Lower leg skin (tissue), 4 donors: Measurements from ENCODE around the gene CMTM1. TPM values are rescaled to one million over a fixed set of nuclear protein-coding genes. Genes with fewer than 3 reads are reported as not detected.

Experiments
- DNase-seq, 2 donors: peaks; one replicate each; pipeline ENCODE4 v3.0.0-alpha.2; 2019; ENCODE audit warnings: low spot score in 2 of 2
- H3K4me3 ChIP-seq: fragments of 200-600 bp; sonication (generic); 2 replicates; pipeline ENCODE4 v1.5.1; 2017; ENCODE audit warnings: mild to moderate bottlenecking, low read depth; ENCODE audit not compliant: poor library complexity, severe bottlenecking
- POLR2A ChIP-seq, 2 donors: fragments of 450-650 bp; IDR thresholded peaks; one replicate each; pipeline ENCODE4 v1.6.1; 2016 to 2017; ENCODE audit warnings: antibody characterized with exemption in 2 of 2, mild to moderate bottlenecking in 1 of 2, moderate library complexity in 1 of 2
- WGBS, 2 donors: methylation state at CpG; one replicate each; pipeline ENCODE4 v1.1.5; 2018; 5-methylcytosine and 5-hydroxymethylcytosine counted together
- intact Hi-C: fragments of 100-400 bp; cut with DNase I; formaldehyde crosslinking; loops from one replicate; pipeline ENCODE4 v1.15.0; 2023; ENCODE audit warnings: low total_unique reads
- total RNA-seq, 4 donors: library from RNA; depleted of rRNA; stranded (reverse); fragments of >200 nt; gene quantifications; one replicate each; pipeline ENCODE4 v1.1.0, GENCODE V29; 2016
- TF ChIP-seq, protein P1 (sequence below), 3 donors: fragments of 450-650 bp; IDR thresholded peaks; one replicate each; pipeline ENCODE4 v1.5.1; 2016; ENCODE audit warnings: antibody characterized with exemption in 3 of 3, mild to moderate bottlenecking in 3 of 3, moderate library complexity in 2 of 3

Gene CMTM1
- total RNA-seq, 4 donors from 2014 or later, result 0.39 to 2.1 (median 1.9) TPM; not detected in 1

DNA sequence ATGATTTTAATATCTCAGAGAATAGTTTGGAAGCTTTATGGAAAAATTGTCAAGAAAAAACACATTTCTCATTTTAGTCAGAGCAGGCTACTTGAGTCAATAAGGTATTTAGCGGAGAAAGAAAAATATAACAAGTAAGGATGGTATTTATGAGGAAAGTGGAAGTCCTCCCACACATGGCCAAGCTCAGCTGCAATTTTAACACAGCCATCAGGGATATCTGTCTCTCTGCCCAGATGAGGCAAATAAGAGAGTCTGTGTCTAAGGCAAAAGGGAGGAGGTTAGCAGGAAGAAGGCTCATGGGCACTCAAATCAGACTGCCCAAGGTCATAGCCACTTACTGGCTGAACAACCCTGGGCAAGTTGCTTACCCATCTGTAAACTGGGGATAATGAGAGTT lies 7.8 kb downstream of the CMTM1 start:
- no peak for DNase-seq
- intact Hi-C loops, result no loop called here
- H3K4me3 ChIP-seq, result no peak overlapping the region
- TF ChIP-seq, protein P1, sequence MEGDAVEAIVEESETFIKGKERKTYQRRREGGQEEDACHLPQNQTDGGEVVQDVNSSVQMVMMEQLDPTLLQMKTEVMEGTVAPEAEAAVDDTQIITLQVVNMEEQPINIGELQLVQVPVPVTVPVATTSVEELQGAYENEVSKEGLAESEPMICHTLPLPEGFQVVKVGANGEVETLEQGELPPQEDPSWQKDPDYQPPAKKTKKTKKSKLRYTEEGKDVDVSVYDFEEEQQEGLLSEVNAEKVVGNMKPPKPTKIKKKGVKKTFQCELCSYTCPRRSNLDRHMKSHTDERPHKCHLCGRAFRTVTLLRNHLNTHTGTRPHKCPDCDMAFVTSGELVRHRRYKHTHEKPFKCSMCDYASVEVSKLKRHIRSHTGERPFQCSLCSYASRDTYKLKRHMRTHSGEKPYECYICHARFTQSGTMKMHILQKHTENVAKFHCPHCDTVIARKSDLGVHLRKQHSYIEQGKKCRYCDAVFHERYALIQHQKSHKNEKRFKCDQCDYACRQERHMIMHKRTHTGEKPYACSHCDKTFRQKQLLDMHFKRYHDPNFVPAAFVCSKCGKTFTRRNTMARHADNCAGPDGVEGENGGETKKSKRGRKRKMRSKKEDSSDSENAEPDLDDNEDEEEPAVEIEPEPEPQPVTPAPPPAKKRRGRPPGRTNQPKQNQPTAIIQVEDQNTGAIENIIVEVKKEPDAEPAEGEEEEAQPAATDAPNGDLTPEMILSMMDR (IDR thresholded peaks at IDR 0.05), result no peak
- no peak for TF ChIP-seq POLR2A (IDR thresholded peaks at IDR 0.05)
- 88 to 93% methylated on average over 1 of the region's 1 CpG for WGBS, 2 donors

DNA sequence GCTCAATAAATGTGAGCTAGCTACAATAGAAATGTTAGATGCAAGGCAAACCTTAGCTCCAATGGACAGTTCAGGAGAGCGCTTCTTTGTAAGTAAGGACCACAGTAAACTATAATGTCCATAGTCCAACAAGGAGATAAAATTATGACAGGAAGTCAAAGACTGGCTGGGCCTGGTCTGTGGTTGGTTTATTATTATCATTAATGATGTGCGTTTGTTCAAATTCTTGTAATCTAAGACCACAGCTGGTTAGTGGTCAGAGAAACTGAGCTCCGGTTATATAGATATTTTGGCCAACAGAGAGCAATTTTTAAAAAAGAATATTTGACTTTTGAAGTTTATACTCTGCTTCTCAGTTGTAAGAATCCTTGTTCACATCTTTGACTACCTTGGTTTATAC lies 8.3 kb downstream of the CMTM1 start:
- H3K4me3 ChIP-seq, result no peak overlapping the region
- intact Hi-C loops, result no loop called here
- TF ChIP-seq POLR2A (IDR thresholded peaks at IDR 0.05), result no peak
- TF ChIP-seq, protein P1 (IDR thresholded peaks at IDR 0.05), result no peak
- DNase-seq, result no peak
- WGBS, 2 donors, result 89 to 91% methylated on average over 3 of the region's 3 CpGs

DNA sequence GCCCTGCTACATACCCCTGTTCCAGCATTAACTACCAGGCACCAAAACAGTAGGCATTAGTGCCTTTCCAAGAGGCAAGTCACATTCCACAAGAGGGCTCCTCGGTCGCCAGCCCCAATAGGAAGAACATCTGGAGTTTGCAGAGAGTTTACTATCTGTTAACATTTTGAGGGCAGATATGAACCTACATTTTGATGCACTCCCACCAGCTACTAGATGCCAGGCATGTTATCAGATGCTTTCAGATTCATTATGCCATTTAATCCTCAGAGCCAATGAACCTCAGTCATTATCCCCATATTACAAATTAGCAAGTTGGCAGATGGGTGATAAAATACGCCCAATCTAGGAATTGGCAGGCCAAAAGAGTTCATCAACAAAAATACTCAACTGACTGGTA lies 8.8 kb downstream of the CMTM1 start:
- 92 to 97% methylated on average over 3 of the region's 3 CpGs for WGBS, 2 donors
- intact Hi-C loops, result no loop called here
- TF ChIP-seq, protein P1 (IDR thresholded peaks at IDR 0.05), result no peak
- no peak for TF ChIP-seq POLR2A (IDR thresholded peaks at IDR 0.05)

DNA sequence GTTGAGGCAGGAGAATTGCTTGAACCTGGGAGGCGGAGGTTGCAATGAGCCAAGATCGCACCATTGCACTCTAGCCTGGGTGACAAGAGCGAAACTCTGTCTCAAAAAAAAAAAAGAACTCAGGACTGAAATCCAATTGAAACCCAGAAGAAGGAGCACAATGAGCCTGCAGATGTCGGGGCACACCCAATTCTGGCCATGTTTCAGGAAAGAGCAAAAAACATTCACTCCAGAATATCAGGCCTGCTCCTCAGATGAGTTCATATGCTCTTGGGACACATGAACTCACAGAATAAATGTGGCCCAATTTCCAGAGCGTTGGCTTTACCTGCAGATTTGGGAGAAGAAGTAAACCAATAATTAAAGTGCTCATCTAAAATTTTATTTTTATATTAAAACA lies 10.1 kb downstream of the CMTM1 start:
- intact Hi-C loops, result no loop called here
- WGBS, 2 donors, result 57 to 58% methylated on average over 5 of the region's 5 CpGs
- no peak overlapping the region for H3K4me3 ChIP-seq
- no peak for TF ChIP-seq POLR2A (IDR thresholded peaks at IDR 0.05)
- TF ChIP-seq, protein P1 (IDR thresholded peaks at IDR 0.05), result no peak
- peak in 1 of 2 donors; percentile 43 for DNase-seq

More for the DNA sequence above, 8.8 kb downstream of the CMTM1 start:
- no peak overlapping the region for H3K4me3 ChIP-seq
- no peak for DNase-seq

DNA sequence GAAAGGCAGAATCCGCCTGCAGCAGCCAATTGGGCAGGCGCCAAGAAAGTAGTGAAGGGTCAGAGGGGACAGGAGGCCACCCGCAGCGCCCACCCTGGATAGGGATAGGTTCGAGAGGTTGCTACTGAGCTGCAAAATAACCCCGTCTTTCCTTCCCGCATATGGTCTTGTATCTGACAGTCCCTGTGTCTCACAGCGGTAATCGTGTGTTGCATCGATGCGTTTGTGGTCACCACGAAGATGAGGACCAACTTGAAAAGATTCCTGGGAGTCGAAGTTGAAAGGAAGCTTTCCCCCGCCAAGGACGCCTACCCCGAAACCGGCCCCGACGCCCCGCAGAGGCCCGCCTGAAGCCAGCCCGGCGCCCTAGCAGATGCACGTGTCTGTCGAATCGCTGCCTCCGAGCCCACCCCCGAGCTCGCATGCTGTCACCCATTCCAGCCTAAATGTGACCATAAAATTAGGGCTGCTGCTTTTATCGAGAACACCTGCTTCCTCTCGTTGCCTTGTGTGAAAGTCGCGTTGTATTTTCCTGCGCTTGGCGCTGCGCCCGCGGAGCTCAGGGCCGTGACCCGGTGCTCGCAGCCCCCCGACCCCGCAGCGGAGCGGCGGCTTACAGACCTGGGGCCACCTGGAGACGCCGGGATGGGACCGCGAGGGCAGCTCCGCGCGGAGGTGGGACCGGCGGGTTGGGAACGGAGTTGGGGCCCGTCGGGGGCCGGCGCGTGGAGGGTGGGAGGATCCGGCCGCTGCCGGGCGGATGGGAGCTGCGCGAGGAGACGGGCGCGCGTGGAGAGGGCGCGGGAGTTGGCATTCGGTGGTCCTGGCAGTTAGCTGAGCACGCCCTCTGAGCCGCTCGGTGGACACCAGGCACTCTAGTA lies 12.7 kb downstream of the CMTM1 start, which contains the start of gene CMTM2:
TSS of gene CMTM2 (plus strand) at position 813 of the 881 bp plus-strand sequence. CDS start 145 bp downstream, outside the sequence.
- DNase-seq, result no peak
- 18 to 32% methylated on average over 77 of the region's 77 CpGs for WGBS, 2 donors
- intact Hi-C loops, result no loop called here
- TF ChIP-seq, protein P1 (IDR thresholded peaks at IDR 0.05), result no peak
- TF ChIP-seq POLR2A (IDR thresholded peaks at IDR 0.05), result no peak
- no peak within 1 kb of the TSS for H3K4me3 ChIP-seq
